Rectal smooth muscle tissue (tissue), 1 donor: Measurements from ENCODE around the gene MEDAG.
A peak's percentile ranks its signal among the peaks of the same experiment; 100 is the strongest.

Experiments
- H3K27ac ChIP-seq: one replicate; pipeline ENCODE4 v1.7.0; 2013; ENCODE audit warnings: low read depth, low read length, inconsistent platforms
- H3K27me3 ChIP-seq: one replicate; pipeline ENCODE4 v1.7.0; 2013; ENCODE audit warnings: low read length; ENCODE audit not compliant: control insufficient read depth, insufficient read depth
- H3K36me3 ChIP-seq: one replicate; pipeline ENCODE4 v1.7.0; 2013; ENCODE audit warnings: low read length; ENCODE audit not compliant: control insufficient read depth, insufficient read depth
- H3K4me1 ChIP-seq: one replicate; pipeline ENCODE4 v1.7.0; 2013; ENCODE audit warnings: low read length; ENCODE audit not compliant: control insufficient read depth, insufficient read depth
- H3K4me3 ChIP-seq: one replicate; pipeline ENCODE4 v1.7.0; 2013; ENCODE audit warnings: low read length
- H3K9ac ChIP-seq: one replicate; pipeline ENCODE4 v1.7.0; 2013; ENCODE audit warnings: low read length

The MEDAG gene

GRCh38 chr13:30867089-30867669 is 38.9 kb upstream of the MEDAG start:
- Histone ChIP-seq H3K27me3 (no peaks in the 10 kb centered on the region), H3K4me1 (peaks cover 41% of the 10 kb centered on the region), H3K27ac (no peak overlapping the region)

DNA sequence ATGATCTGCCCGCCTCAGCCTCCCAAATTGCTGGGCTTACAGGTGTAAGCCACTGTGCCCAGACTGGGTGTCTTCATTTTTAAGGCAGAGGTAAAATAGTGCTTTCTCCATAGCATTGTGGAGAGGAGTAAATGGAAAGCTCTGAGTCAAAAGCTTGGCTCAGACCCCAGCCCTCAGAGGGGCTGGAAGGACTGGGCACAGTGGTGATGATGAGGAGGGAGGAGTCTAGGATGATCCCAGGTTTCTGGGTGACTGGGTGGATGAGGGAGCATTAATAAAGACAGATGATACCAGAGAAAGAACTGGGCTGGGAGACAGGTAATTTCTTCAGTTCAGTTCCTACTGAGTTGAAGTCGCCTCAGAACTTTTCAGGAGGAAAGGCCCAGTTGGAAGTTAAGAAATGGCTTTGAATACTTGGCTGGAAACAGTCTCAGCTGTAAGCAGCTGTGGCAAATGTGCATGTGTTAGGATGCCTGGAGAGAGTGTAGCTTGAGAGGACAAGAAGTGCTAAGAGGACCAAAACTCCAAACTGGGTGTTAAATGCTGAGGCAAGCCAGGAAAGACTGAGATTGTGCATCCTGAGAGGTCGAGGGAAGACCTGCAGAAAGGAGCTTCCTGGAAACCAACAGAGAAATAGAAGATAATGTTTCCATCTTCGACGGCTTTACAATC is 37.1 kb upstream of the MEDAG start:
- no peak overlapping the region for H3K9ac ChIP-seq
- no peaks in the 10 kb centered on the region for H3K36me3 ChIP-seq
- no peak overlapping the region for H3K4me3 ChIP-seq
- H3K4me1 ChIP-seq: peaks cover 36% of the 10 kb centered on the region
- no peak overlapping the region for H3K27ac ChIP-seq
- no peaks in the 10 kb centered on the region for H3K27me3 ChIP-seq

More at GRCh38 chr13:30867089-30867669, 38.9 kb upstream of the MEDAG start:
- H3K36me3 ChIP-seq: no peaks in the 10 kb centered on the region
- no peak overlapping the region for H3K9ac ChIP-seq
- H3K4me3 ChIP-seq: no peak overlapping the region

GRCh38 chr13:30869491-30869890 is 36.6 kb upstream of the MEDAG start:
- H3K4me3 ChIP-seq: no peak overlapping the region
- H3K4me1 ChIP-seq: peaks cover 31% of the 10 kb centered on the region
- H3K36me3 ChIP-seq: no peaks in the 10 kb centered on the region
- no peak overlapping the region for H3K9ac ChIP-seq
- H3K27me3 ChIP-seq: no peaks in the 10 kb centered on the region
- peak overlapping the region; percentile 87 for H3K27ac ChIP-seq

DNA sequence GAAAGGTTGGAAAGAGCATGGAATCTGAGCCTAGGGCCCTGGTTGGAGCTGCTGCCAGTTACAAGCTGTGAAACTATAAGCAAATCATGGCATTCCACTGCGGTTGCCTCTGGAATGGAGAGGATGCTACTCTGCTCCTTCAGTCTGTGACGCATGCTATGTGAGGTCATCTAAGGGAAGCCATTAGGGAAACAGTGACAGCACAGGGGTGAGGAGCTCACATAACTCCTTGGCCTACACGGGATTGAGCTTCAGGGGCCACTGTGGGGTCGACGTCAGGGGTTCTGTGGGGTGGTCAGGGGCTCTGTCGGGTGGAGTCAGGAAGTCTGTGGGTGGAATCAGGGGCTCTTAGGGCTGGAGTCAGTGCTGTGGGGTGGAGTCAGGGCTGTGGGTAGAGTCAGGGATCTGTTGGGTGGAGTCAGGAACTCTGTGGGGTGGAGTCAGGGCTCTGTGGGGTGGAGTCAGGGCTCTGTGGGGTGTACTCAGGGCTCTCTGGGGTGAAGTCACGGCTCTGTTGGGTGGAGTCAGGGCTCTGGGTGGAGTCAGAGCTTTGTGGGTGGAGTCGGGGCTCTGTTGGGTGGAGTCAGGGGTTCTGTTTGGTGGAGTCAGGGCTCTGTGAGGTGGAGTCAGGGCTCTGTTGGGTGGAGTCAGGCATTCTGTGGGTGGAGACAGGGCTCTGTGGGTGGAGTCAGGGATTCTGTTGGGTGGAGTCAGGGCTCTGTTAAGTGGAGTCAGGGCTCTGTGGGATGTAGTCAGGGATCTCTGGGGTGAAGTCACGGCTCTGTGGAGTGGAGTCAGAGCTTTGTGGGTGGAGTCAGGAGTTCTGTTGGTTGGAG is 35.8 kb upstream of the MEDAG start:
- no peak overlapping the region for H3K9ac ChIP-seq
- peaks cover 23% of the 10 kb centered on the region for H3K4me1 ChIP-seq
- H3K27ac ChIP-seq: peak overlapping the region; percentile 87

DNA sequence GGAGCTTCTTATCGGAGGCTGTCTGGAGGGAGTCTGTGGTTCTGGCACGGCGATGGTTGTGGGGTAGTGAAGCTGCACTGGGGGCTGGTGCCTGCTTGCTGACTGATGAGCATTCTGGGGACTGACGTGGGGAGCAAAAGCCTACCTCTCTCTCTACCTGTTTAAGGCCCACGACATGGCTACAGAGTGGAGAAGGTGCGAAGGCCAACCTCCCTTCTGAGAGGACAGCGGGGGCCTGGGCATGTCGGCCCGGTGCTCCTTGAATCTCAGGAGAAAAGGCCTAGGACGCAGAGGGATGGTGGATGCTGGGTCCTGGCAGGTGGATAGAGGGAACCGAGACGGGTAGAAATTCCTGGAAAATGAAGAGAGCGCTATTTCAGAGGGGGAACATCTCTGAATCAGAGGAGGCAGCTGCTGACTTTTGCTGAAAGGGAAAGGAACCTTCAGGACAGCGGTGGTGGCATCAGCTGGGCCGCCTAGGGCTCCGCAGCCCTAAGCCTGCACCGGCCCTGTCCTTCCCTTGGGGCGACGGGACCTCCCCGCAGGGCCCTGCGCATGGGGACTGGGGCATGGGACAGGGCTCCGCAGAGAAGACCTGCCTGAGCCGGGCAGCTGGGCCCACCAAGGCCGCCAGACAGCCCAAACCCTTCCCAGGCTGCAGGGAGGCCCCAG is 35.0 kb upstream of the MEDAG start:
- peaks cover 16% of the 10 kb centered on the region for H3K4me1 ChIP-seq
- H3K36me3 ChIP-seq: no peaks in the 10 kb centered on the region
- peak overlapping the region; percentile 87 for H3K27ac ChIP-seq
- H3K4me3 ChIP-seq: no peak overlapping the region
- no peak overlapping the region for H3K9ac ChIP-seq
- H3K27me3 ChIP-seq: no peaks in the 10 kb centered on the region

More for the DNA sequence above, 35.8 kb upstream of the MEDAG start:
- H3K27me3 ChIP-seq: no peaks in the 10 kb centered on the region
- no peaks in the 10 kb centered on the region for H3K36me3 ChIP-seq
- H3K4me3 ChIP-seq: no peak overlapping the region

GRCh38 chr13:30871588-30872275 is 34.3 kb upstream of the MEDAG start:
- no peaks in the 10 kb centered on the region for H3K36me3 ChIP-seq
- H3K27me3 ChIP-seq: no peaks in the 10 kb centered on the region
- H3K27ac ChIP-seq: no peak overlapping the region
- H3K9ac ChIP-seq: no peak overlapping the region
- no peak overlapping the region for H3K4me3 ChIP-seq
- H3K4me1 ChIP-seq: peaks cover 15% of the 10 kb centered on the region

GRCh38 chr13:30872276-30872594 is 33.8 kb upstream of the MEDAG start:
- no peak overlapping the region for H3K4me3 ChIP-seq
- no peaks in the 10 kb centered on the region for H3K27me3 ChIP-seq
- H3K9ac ChIP-seq: no peak overlapping the region
- H3K4me1 ChIP-seq: peaks cover 15% of the 10 kb centered on the region
- peak overlapping the region; percentile 6 for H3K27ac ChIP-seq
- no peaks in the 10 kb centered on the region for H3K36me3 ChIP-seq

GRCh38 chr13:30872685-30873461 is 33.2 kb upstream of the MEDAG start:
- peak overlapping the region; percentile 11 for H3K27ac ChIP-seq

GRCh38 chr13:30873499-30873898 is 32.6 kb upstream of the MEDAG start:
- H3K36me3 ChIP-seq: no peaks in the 10 kb centered on the region
- no peak overlapping the region for H3K9ac ChIP-seq
- H3K4me1 ChIP-seq: peaks cover 15% of the 10 kb centered on the region
- H3K27me3 ChIP-seq: no peaks in the 10 kb centered on the region
- H3K4me3 ChIP-seq: no peak overlapping the region
- no peak overlapping the region for H3K27ac ChIP-seq

More at GRCh38 chr13:30872685-30873461, 33.2 kb upstream of the MEDAG start:
- H3K4me3 ChIP-seq: no peak overlapping the region
- H3K4me1 ChIP-seq: peaks cover 15% of the 10 kb centered on the region
- H3K9ac ChIP-seq: no peak overlapping the region
- no peaks in the 10 kb centered on the region for H3K27me3 ChIP-seq
- H3K36me3 ChIP-seq: no peaks in the 10 kb centered on the region

DNA sequence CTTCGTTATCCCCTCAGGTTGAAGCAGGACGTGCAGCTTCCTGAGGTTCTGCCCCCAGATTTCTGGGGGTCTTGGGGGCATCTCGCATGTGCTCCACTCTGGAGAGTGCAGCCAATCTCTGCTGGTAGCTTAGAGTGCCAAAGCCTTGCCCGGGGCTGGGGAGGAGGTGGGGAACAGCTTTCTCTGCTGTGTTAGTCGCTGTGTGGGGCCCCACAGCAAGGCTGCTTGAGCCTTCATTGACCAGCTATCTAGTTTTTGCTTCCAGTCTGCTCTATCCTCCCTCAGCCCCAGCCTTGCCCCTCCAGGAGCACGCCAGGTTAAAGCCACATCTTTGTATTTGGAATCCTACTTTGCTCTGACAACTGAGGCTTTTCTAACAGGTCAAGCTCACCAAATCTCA is 32.0 kb upstream of the MEDAG start:
- H3K27me3 ChIP-seq: no peaks in the 10 kb centered on the region
- no peaks in the 10 kb centered on the region for H3K36me3 ChIP-seq
- no peak overlapping the region for H3K27ac ChIP-seq
- no peak overlapping the region for H3K4me3 ChIP-seq
- peaks cover 15% of the 10 kb centered on the region for H3K4me1 ChIP-seq
- H3K9ac ChIP-seq: no peak overlapping the region

DNA sequence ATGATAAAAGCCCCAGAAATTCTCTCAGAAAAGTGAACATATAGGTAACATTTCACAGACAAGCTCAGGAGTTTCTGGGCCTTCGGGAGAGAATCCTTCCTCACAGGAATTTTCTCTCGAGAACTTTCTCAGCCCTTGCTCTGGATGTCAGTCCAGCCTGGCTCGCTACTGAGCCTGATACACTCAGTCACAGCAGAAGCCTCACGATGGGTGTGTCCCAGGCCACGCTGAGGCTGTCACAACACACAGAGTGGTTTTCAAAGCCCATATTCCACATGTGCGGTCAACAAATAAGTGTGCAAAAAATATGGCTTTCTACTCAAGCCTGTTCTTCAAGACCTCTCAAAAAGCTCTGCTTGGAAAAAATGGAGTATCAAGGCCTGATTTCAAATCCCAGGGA is 31.5 kb upstream of the MEDAG start:
- Histone ChIP-seq H3K4me1 (peaks cover 15% of the 10 kb centered on the region), H3K27ac (no peak overlapping the region), H3K27me3 (no peaks in the 10 kb centered on the region), H3K9ac (no peak overlapping the region), H3K36me3 (no peaks in the 10 kb centered on the region), H3K4me3 (no peak overlapping the region)
